Thyroid gland (tissue), 4 donors: ENCODE measurements around the gene LRRC73.

Source experiments
- CTCF ChIP-seq, 6 experiments: fragments of 200-600 bp in 3 of 6; fragments of 450-650 bp in 3 of 6; sonication (generic) in 3 of 6; IDR thresholded peaks; one replicate each; pipeline ENCODE4 v1.5.1; 2016 to 2019; ENCODE audit warnings: antibody characterized with exemption in 6 of 6, mild to moderate bottlenecking in 2 of 6, inconsistent platforms in 1 of 6, moderate library complexity in 1 of 6
- POLR2A ChIP-seq, 2 donors: fragments of 450-650 bp; IDR thresholded peaks; one replicate each; pipeline ENCODE4 v1.6.1; 2017; ENCODE audit warnings: antibody characterized with exemption in 2 of 2, mild to moderate bottlenecking in 2 of 2, moderate library complexity in 1 of 2

- TF ChIP-seq POLR2A (IDR thresholded peaks at IDR 0.05) (no peak), CTCF (IDR thresholded peaks at IDR 0.05) (no peak)
Measured at GRCh38 chr6:43509142-43509983, 783 bp downstream of the LRRC73 start.
